ENCODE results near the gene GNAL. TPM values are rescaled to one million over a fixed set of nuclear protein-coding genes. Genes with fewer than 3 reads are reported as not detected.

GNAL gene
- total RNA-seq, 1 donor from 2014 or later, result 2.6 TPM

- Histone ChIP-seq H3K36me3 (ENCODE audit: control insufficient read depth in 3 of 3, insufficient read depth in 3 of 3, low read length in 3 of 3) (no peaks in the 10 kb centered on the region), H3K4me3 (ENCODE audit: low read length in 3 of 3) (no peak overlapping the region), H3K9ac (ENCODE audit: low read depth in 1 of 3, low read length in 3 of 3) (no peak overlapping the region), H3K9me3 (ENCODE audit: control insufficient read depth in 3 of 3, low read length in 3 of 3) (no peaks in the 10 kb centered on the region), H3K27ac (ENCODE audit: low read depth, low read length) (no peak overlapping the region), H3K4me1 (ENCODE audit: control insufficient read depth in 3 of 3, insufficient read depth in 3 of 3, low read length in 3 of 3) (no peaks in the 10 kb centered on the region), H3K27me3 (ENCODE audit: control insufficient read depth in 3 of 3, insufficient read depth in 3 of 3, low read length in 3 of 3) (no peaks in the 10 kb centered on the region)
These were observed 120.8 kb downstream of the GNAL start for GRCh38 chr18:11809895-11810294.

GRCh38 chr18:11810379-11810778 is 121.3 kb downstream of the GNAL start:
- Histone ChIP-seq H3K27ac (ENCODE audit: low read depth, low read length) (no peak overlapping the region), H3K9me3 (ENCODE audit: control insufficient read depth in 3 of 3, low read length in 3 of 3) (no peaks in the 10 kb centered on the region), H3K27me3 (ENCODE audit: control insufficient read depth in 3 of 3, insufficient read depth in 3 of 3, low read length in 3 of 3) (no peaks in the 10 kb centered on the region), H3K4me1 (ENCODE audit: control insufficient read depth in 3 of 3, insufficient read depth in 3 of 3, low read length in 3 of 3) (no peaks in the 10 kb centered on the region), H3K4me3 (ENCODE audit: low read length in 3 of 3) (no peak overlapping the region), H3K9ac (ENCODE audit: low read depth in 1 of 3, low read length in 3 of 3) (no peak overlapping the region), H3K36me3 (ENCODE audit: control insufficient read depth in 3 of 3, insufficient read depth in 3 of 3, low read length in 3 of 3) (no peaks in the 10 kb centered on the region)

GRCh38 chr18:11811009-11811408 is 121.9 kb downstream of the GNAL start:
- Histone ChIP-seq H3K9ac (ENCODE audit: low read depth in 1 of 3, low read length in 3 of 3) (no peak overlapping the region), H3K36me3 (ENCODE audit: control insufficient read depth in 3 of 3, insufficient read depth in 3 of 3, low read length in 3 of 3) (no peaks in the 10 kb centered on the region), H3K4me3 (ENCODE audit: low read length in 3 of 3) (no peak overlapping the region), H3K9me3 (ENCODE audit: control insufficient read depth in 3 of 3, low read length in 3 of 3) (no peaks in the 10 kb centered on the region), H3K27ac (ENCODE audit: low read depth, low read length) (no peak overlapping the region), H3K4me1 (ENCODE audit: control insufficient read depth in 3 of 3, insufficient read depth in 3 of 3, low read length in 3 of 3) (no peaks in the 10 kb centered on the region), H3K27me3 (ENCODE audit: control insufficient read depth in 3 of 3, insufficient read depth in 3 of 3, low read length in 3 of 3) (no peaks in the 10 kb centered on the region)

- no peaks in the 10 kb centered on the region for H3K36me3 ChIP-seq (ENCODE audit: control insufficient read depth in 3 of 3, insufficient read depth in 3 of 3, low read length in 3 of 3)
- H3K9ac ChIP-seq (ENCODE audit: low read depth in 1 of 3, low read length in 3 of 3), result no peak overlapping the region
- no peaks in the 10 kb centered on the region for H3K9me3 ChIP-seq (ENCODE audit: control insufficient read depth in 3 of 3, low read length in 3 of 3)
- no peaks in the 10 kb centered on the region for H3K4me1 ChIP-seq (ENCODE audit: control insufficient read depth in 3 of 3, insufficient read depth in 3 of 3, low read length in 3 of 3)
- H3K27ac ChIP-seq (ENCODE audit: low read depth, low read length), result no peak overlapping the region
- no peak overlapping the region for H3K4me3 ChIP-seq (ENCODE audit: low read length in 3 of 3)
- no peaks in the 10 kb centered on the region for H3K27me3 ChIP-seq (ENCODE audit: control insufficient read depth in 3 of 3, insufficient read depth in 3 of 3, low read length in 3 of 3)
These were observed 128.2 kb downstream of the GNAL start for GRCh38 chr18:11817229-11817628.

- no peak overlapping the region for H3K9ac ChIP-seq (ENCODE audit: low read depth in 1 of 3, low read length in 3 of 3)
- H3K36me3 ChIP-seq (ENCODE audit: control insufficient read depth in 3 of 3, insufficient read depth in 3 of 3, low read length in 3 of 3), result no peaks in the 10 kb centered on the region
- no peak overlapping the region for H3K4me3 ChIP-seq (ENCODE audit: low read length in 3 of 3)
- H3K27me3 ChIP-seq (ENCODE audit: control insufficient read depth in 3 of 3, insufficient read depth in 3 of 3, low read length in 3 of 3), result no peaks in the 10 kb centered on the region
- no peaks in the 10 kb centered on the region for H3K4me1 ChIP-seq (ENCODE audit: control insufficient read depth in 3 of 3, insufficient read depth in 3 of 3, low read length in 3 of 3)
- no peak overlapping the region for H3K27ac ChIP-seq (ENCODE audit: low read depth, low read length)
- no peaks in the 10 kb centered on the region for H3K9me3 ChIP-seq (ENCODE audit: control insufficient read depth in 3 of 3, low read length in 3 of 3)
These were observed 129.6 kb downstream of the GNAL start for GRCh38 chr18:11818486-11819203.

- H3K27me3 ChIP-seq (ENCODE audit: control insufficient read depth in 3 of 3, insufficient read depth in 3 of 3, low read length in 3 of 3), result no peaks in the 10 kb centered on the region
- H3K36me3 ChIP-seq (ENCODE audit: control insufficient read depth in 3 of 3, insufficient read depth in 3 of 3, low read length in 3 of 3), result no peaks in the 10 kb centered on the region
- no peak overlapping the region for H3K9ac ChIP-seq (ENCODE audit: low read depth in 1 of 3, low read length in 3 of 3)
- H3K4me1 ChIP-seq (ENCODE audit: control insufficient read depth in 3 of 3, insufficient read depth in 3 of 3, low read length in 3 of 3), result no peaks in the 10 kb centered on the region
- no peak overlapping the region for H3K4me3 ChIP-seq (ENCODE audit: low read length in 3 of 3)
- H3K27ac ChIP-seq (ENCODE audit: low read depth, low read length), result no peak overlapping the region
- H3K9me3 ChIP-seq (ENCODE audit: control insufficient read depth in 3 of 3, low read length in 3 of 3), result no peaks in the 10 kb centered on the region
These were observed 130.9 kb downstream of the GNAL start for GRCh38 chr18:11819938-11820337.

GRCh38 chr18:11820697-11821096 is 131.6 kb downstream of the GNAL start:
- Histone ChIP-seq H3K27ac (ENCODE audit: low read depth, low read length) (no peak overlapping the region), H3K36me3 (ENCODE audit: control insufficient read depth in 3 of 3, insufficient read depth in 3 of 3, low read length in 3 of 3) (no peaks in the 10 kb centered on the region), H3K9ac (ENCODE audit: low read depth in 1 of 3, low read length in 3 of 3) (no peak overlapping the region), H3K4me1 (ENCODE audit: control insufficient read depth in 3 of 3, insufficient read depth in 3 of 3, low read length in 3 of 3) (no peaks in the 10 kb centered on the region), H3K4me3 (ENCODE audit: low read length in 3 of 3) (no peak overlapping the region), H3K9me3 (ENCODE audit: control insufficient read depth in 3 of 3, low read length in 3 of 3) (no peaks in the 10 kb centered on the region), H3K27me3 (ENCODE audit: control insufficient read depth in 3 of 3, insufficient read depth in 3 of 3, low read length in 3 of 3) (no peaks in the 10 kb centered on the region)

GRCh38 chr18:11821208-11821607 is 132.1 kb downstream of the GNAL start:
- Histone ChIP-seq H3K4me1 (ENCODE audit: control insufficient read depth in 3 of 3, insufficient read depth in 3 of 3, low read length in 3 of 3) (no peaks in the 10 kb centered on the region), H3K4me3 (ENCODE audit: low read length in 3 of 3) (no peak overlapping the region), H3K27me3 (ENCODE audit: control insufficient read depth in 3 of 3, insufficient read depth in 3 of 3, low read length in 3 of 3) (no peaks in the 10 kb centered on the region), H3K9ac (ENCODE audit: low read depth in 1 of 3, low read length in 3 of 3) (no peak overlapping the region), H3K27ac (ENCODE audit: low read depth, low read length) (no peak overlapping the region), H3K9me3 (ENCODE audit: control insufficient read depth in 3 of 3, low read length in 3 of 3) (no peaks in the 10 kb centered on the region), H3K36me3 (ENCODE audit: control insufficient read depth in 3 of 3, insufficient read depth in 3 of 3, low read length in 3 of 3) (no peaks in the 10 kb centered on the region)

- Histone ChIP-seq H3K9me3 (ENCODE audit: control insufficient read depth in 3 of 3, low read length in 3 of 3) (no peaks in the 10 kb centered on the region), H3K27ac (ENCODE audit: low read depth, low read length) (no peak overlapping the region), H3K4me3 (ENCODE audit: low read length in 3 of 3) (no peak overlapping the region), H3K36me3 (ENCODE audit: control insufficient read depth in 3 of 3, insufficient read depth in 3 of 3, low read length in 3 of 3) (no peaks in the 10 kb centered on the region), H3K27me3 (ENCODE audit: control insufficient read depth in 3 of 3, insufficient read depth in 3 of 3, low read length in 3 of 3) (no peaks in the 10 kb centered on the region), H3K4me1 (ENCODE audit: control insufficient read depth in 3 of 3, insufficient read depth in 3 of 3, low read length in 3 of 3) (no peaks in the 10 kb centered on the region), H3K9ac (ENCODE audit: low read depth in 1 of 3, low read length in 3 of 3) (no peak overlapping the region)
These were observed 132.7 kb downstream of the GNAL start for GRCh38 chr18:11821643-11822237.

GRCh38 chr18:11823545-11823944 is 134.5 kb downstream of the GNAL start:
- Histone ChIP-seq H3K4me1 (ENCODE audit: control insufficient read depth in 3 of 3, insufficient read depth in 3 of 3, low read length in 3 of 3) (no peaks in the 10 kb centered on the region), H3K9ac (ENCODE audit: low read depth in 1 of 3, low read length in 3 of 3) (no peak overlapping the region), H3K9me3 (ENCODE audit: control insufficient read depth in 3 of 3, low read length in 3 of 3) (no peaks in the 10 kb centered on the region), H3K27ac (ENCODE audit: low read depth, low read length) (no peak overlapping the region), H3K4me3 (ENCODE audit: low read length in 3 of 3) (no peak overlapping the region), H3K27me3 (ENCODE audit: control insufficient read depth in 3 of 3, insufficient read depth in 3 of 3, low read length in 3 of 3) (no peaks in the 10 kb centered on the region), H3K36me3 (ENCODE audit: control insufficient read depth in 3 of 3, insufficient read depth in 3 of 3, low read length in 3 of 3) (no peaks in the 10 kb centered on the region)

Measured in skeletal muscle tissue (tissue), 4 donors.